HG03039 (cell line): ENCODE measurements around the gene SLC26A4.
A peak's percentile ranks its signal among the peaks of the same experiment; 100 is the strongest.

Experiments
- ATAC-seq: cut with Tn5 transposase; IDR thresholded peaks from one replicate; pipeline ENCODE4 v1.9.1; 2021; ENCODE audit warnings: mild to moderate bottlenecking, moderate library complexity; ENCODE audit not compliant: unreplicated experiment

The SLC26A4 gene

GRCh38 chr7:107743567-107744344 is 83.1 kb downstream of the SLC26A4 start, which contains the start of gene CBLL1:
Gene CBLL1, plus strand, starts transcription at chr7:107744142. Its CDS starts 22 bp downstream, at chr7:107744164.
- peak; percentile 91 for ATAC-seq

- ATAC-seq: peak; percentile 24
These were observed 83.7 kb downstream of the SLC26A4 start for GRCh38 chr7:107744345-107744750.

GRCh38 chr7:107746006-107746405 is 85.4 kb downstream of the SLC26A4 start:
- no peak for ATAC-seq

GRCh38 chr7:107751113-107751512 is 90.5 kb downstream of the SLC26A4 start:
- ATAC-seq: no peak

- ATAC-seq: no peak
These were observed 94.0 kb downstream of the SLC26A4 start for GRCh38 chr7:107754642-107755041.

- no peak for ATAC-seq
These were observed 98.0 kb downstream of the SLC26A4 start for GRCh38 chr7:107758667-107759066.

GRCh38 chr7:107767391-107767790 is 106.8 kb downstream of the SLC26A4 start:
- ATAC-seq: no peak
